ENCODE measurements around the gene EFL1. TPM values are rescaled to one million over a fixed set of nuclear protein-coding genes. Genes with fewer than 3 reads are reported as not detected.
"Not testable (repeated sequence)": the region's sequence is repeated elsewhere in the genome, so short reads cannot be mapped to it uniquely, and the experiment has no call there.

Gene EFL1
- 13.3 TPM for total RNA-seq

GRCh38 chr15:82262422-82263026 is at the start of gene EFL1, which contains the start of gene SAXO2:
Gene EFL1, minus strand, starts transcription at chr15:82262734. Its CDS starts 956 bp downstream, at chr15:82261778.
Gene SAXO2, plus strand, starts transcription at chr15:82262818. Its CDS starts 62 bp downstream, at chr15:82262880.
- Histone ChIP-seq H3K27ac (peak within 1 kb of the TSS; percentile 74), H3K4me1 (peaks cover 32% of the 10 kb centered on the region), H3K36me3 (peaks cover 0 to 4% of the 10 kb centered on the region in 2 donors), H3K9me3 (no peaks in the 10 kb centered on the region), H3K4me3 (peak within 1 kb of the TSS; percentile 83 to 89), H3K27me3 (no peaks in the 10 kb centered on the region)
- DNase-seq (ENCODE audit: extremely low spot score in 2 of 2), result peak; percentile 91 to 97
- TF ChIP-seq POLR2A (IDR thresholded peaks at IDR 0.05), result peak in 1 of 2 donors; percentile 21
- peak in 1 of 2 donors; percentile 77 for TF ChIP-seq POLR2AphosphoS5 (IDR thresholded peaks at IDR 0.05; ENCODE audit: insufficient read depth in 1 of 2, low read depth in 1 of 2)
- TF ChIP-seq CTCF (IDR thresholded peaks at IDR 0.05), result no peak
- intact Hi-C loops (cut with DNase I), result no loop called here

GRCh38 chr15:82311321-82311720 is 48.8 kb upstream of the EFL1 start:
- H3K4me1 ChIP-seq; intact Hi-C loops (cut with DNase I): not testable (repeated sequence)

GRCh38 chr15:82309802-82310201 is 47.3 kb upstream of the EFL1 start:
- TF ChIP-seq POLR2A (IDR thresholded peaks at IDR 0.05) (no peak), POLR2AphosphoS5 (IDR thresholded peaks at IDR 0.05; ENCODE audit: insufficient read depth in 1 of 2, low read depth in 1 of 2) (no peak), CTCF (IDR thresholded peaks at IDR 0.05) (no peak)
- Histone ChIP-seq H3K4me1 (no peaks in the 10 kb centered on the region), H3K27me3 (no peaks in the 10 kb centered on the region), H3K9me3 (no peaks in the 10 kb centered on the region), H3K36me3 (no peaks in the 10 kb centered on the region), H3K4me3 (no peak overlapping the region), H3K27ac (no peak overlapping the region)
- intact Hi-C loops (cut with DNase I), result no loop called here
- no peak for DNase-seq (ENCODE audit: extremely low spot score in 2 of 2)

More at GRCh38 chr15:82311321-82311720, 48.8 kb upstream of the EFL1 start:
- not testable (repeated sequence) for H3K9me3 ChIP-seq, H3K27ac ChIP-seq, H3K36me3 ChIP-seq, H3K27me3 ChIP-seq, H3K4me3 ChIP-seq
- DNase-seq (ENCODE audit: extremely low spot score in 2 of 2), result peak; percentile 52 to 60

GRCh38 chr15:82307714-82308081 is 45.2 kb upstream of the EFL1 start:
- intact Hi-C loops (cut with DNase I), result no loop called here
- no peak for DNase-seq (ENCODE audit: extremely low spot score in 2 of 2)
- H3K27me3 ChIP-seq, result no peaks in the 10 kb centered on the region
- no peak overlapping the region for H3K27ac ChIP-seq
- TF ChIP-seq CTCF (IDR thresholded peaks at IDR 0.05) (no peak), POLR2A (IDR thresholded peaks at IDR 0.05) (no peak), POLR2AphosphoS5 (IDR thresholded peaks at IDR 0.05; ENCODE audit: insufficient read depth in 1 of 2, low read depth in 1 of 2) (no peak)
- no peaks in the 10 kb centered on the region for H3K9me3 ChIP-seq
- H3K4me1 ChIP-seq, result no peaks in the 10 kb centered on the region
- H3K4me3 ChIP-seq, result no peak overlapping the region
- no peaks in the 10 kb centered on the region for H3K36me3 ChIP-seq

- intact Hi-C loops (cut with DNase I), result no loop called here
- H3K27ac ChIP-seq, result no peak overlapping the region
- H3K27me3 ChIP-seq, result no peaks in the 10 kb centered on the region
- peak; percentile 71 to 88 for DNase-seq (ENCODE audit: extremely low spot score in 2 of 2)
- no peaks in the 10 kb centered on the region for H3K4me1 ChIP-seq
- TF ChIP-seq CTCF (IDR thresholded peaks at IDR 0.05) (no peak), POLR2A (IDR thresholded peaks at IDR 0.05) (no peak), POLR2AphosphoS5 (IDR thresholded peaks at IDR 0.05; ENCODE audit: insufficient read depth in 1 of 2, low read depth in 1 of 2) (no peak)
- H3K4me3 ChIP-seq, result no peak overlapping the region
- no peaks in the 10 kb centered on the region for H3K36me3 ChIP-seq
- no peaks in the 10 kb centered on the region for H3K9me3 ChIP-seq
These were observed 44.5 kb upstream of the EFL1 start for GRCh38 chr15:82306791-82307713.
